Stimulated activated CD4-positive, alpha-beta T cell treated with anti-CD3 and anti-CD28 coated beads, Interleukin-4, amount 100 ng/mL, for 48 hours (primary cell): ENCODE measurements around the gene NDUFS7.

Source experiments
- DNase-seq, 2 donors: peaks; one replicate each; pipeline ENCODE4 v3.0.0-alpha.2; 2020; ENCODE audit warnings: low read depth in 2 of 2

The NDUFS7 gene

DNA sequence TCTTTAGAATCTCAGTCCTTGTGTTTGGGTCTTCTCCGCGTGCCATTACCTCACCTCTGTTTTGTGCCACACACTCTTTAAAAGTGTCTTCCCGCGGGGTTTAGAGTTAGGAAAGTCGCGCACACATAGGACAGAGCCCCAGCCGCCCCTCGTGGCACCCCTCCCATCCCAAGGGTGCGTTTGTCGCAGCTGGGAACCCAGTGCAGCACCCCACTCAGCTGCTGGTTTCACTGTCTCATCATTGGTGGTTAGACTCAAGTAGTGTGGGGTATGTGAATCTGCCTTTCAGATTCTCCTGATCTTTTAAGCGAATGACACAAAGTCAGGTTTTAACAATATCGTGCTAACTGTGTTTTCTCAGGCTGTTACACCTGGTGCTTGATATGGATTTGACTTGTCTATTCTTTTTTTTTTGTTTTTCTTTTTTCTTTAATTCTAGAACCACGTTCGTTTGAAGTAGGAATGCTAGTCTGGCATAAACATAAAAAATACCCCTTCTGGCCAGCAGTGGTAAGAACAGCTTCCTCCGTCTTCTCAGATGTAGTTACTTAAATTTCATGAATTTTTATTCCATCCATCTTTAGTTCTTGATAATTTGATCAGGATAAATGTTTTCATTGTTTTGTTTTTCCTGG is 19.5 kb upstream of the NDUFS7 start:
- DNase-seq = no peak

DNA sequence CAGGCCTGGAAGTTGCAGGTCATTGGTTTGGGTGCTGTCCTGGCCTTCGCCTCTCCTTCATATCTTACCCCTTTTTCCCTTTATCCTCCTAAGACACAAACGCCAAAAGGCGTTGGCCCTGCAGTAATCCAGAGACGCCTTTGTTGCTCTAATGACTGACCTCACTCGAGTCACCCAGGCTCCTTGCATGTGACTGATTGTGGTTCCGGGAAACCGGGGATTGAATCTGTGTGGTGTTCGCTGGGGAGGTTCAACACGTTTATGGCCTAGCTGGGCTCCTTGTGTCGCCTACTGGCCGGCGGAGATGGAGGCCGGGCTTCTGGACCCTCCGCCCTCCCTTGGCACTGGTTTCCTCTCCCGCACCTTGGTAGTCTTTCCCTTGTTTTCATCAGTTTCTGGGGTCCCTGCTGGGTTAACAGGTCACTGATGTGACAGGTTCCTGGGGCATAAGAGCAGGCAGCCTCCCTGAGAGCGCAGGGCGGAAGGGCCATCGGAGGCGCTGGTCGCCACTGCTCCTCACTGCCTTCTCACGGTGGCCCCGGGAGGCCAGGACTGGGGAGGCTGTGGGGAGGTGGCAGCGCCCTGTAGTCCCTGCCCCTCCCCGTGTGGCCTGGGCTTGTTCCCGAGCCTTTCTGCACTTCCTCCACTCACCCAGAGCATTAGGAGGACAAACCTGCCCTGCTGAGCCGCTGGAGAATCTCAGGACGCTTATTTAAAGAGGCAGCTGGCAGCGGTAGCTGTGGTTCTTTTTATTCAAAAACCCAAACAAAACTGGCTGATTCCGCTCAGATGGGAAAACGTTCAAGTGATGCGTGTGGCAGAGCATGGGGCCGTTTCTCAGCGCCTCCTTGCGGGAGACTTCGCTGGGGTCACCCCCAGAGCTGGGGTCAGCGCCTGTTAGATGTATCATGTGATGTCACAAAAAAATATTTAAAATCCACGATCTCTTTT is 18.1 kb upstream of the NDUFS7 start:
- no peak for DNase-seq

DNA sequence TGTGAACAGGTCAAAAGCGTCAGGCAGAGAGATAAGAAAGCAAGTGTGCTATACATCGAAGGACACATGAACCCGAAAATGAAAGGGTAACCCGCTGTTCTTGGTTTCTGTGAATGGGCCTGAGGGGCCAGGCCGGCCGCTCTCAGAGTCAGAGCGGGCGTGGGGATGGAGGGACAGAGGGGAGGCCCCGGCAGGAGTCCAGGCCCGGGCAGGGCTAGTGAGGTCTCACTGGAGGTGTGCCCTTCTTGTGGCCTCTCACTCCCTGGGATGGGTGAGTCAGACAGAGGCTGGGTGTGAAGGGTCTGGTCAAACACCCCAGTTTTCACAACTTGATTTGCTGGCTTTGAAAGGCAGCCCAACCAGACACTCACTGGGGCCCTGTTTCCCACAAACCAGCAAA is 17.4 kb upstream of the NDUFS7 start:
- no peak for DNase-seq

DNA sequence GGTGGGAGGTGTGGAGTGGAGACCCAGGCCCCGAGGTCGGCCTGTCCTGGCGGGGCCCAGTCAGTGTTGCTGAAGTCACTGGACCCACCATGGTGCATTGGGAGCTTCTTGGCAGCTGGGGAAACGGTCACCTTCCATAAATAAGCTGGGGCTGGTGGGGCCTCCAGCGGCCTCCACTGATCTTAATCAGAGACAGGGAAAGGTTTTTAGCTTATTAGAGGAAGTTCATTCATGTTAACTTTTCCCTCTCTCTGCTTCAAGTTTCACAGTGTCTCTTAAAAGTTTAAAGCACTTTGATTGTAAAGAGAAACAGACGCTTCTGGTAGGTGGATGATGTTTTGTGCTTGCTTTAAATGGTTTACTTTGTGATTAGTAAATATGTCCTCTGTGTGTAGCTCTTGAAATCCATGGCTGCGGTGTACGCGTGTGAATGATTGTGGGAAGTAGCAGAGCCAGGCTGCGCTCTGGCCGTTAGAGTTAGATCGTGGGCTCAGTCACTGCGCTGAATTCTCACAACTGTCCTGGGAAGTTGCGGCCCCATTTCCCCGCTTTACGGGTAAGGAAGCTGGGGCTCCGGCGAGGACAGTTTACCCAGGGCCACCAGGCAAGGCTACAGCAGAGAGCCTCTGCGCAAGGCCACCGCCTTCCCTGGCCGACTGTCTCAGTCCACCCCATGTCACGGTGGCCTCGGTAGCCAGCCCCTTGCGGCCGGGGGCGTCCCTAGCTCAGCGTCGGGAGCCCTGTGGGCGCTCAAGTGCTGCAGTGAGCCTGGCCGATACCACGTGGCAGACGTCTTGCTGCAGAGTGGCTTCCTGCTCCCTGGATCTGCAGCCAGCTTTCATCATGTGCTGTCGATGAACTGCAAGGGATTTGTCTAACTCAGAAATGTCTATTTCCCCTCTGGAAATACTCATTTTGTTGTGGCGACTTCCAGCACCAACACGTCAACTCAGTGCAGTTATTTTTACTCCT is 16.5 kb upstream of the NDUFS7 start:
- no peak for DNase-seq

DNA sequence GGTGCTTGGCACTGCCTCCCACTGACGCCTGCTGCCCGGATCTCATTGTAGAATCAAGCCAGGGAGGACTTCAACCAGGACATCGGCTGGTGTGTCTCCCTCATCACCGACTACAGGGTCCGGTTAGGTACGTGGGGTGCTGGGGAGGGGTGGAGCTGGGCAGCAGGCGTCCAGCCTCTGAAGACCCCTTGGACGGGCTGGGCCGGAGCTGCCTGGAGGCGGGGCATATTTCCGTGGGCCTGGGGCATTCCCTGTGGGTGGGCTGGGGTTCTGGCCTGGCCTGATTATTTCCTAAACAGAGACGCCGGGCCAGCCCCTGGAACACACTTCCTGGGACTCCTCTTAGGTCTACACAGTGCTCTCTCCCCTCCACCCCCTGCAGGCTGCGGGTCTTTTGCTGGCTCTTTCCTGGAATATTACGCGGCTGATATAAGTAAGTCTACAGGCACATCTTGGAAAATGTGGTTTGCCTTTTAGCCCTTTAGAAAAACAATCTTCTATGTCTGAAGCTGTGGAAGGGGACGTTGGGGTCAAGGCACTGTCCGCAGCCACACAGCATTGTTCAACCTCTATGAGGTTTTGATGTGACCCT is 14.4 kb upstream of the NDUFS7 start:
- DNase-seq = no peak

DNA sequence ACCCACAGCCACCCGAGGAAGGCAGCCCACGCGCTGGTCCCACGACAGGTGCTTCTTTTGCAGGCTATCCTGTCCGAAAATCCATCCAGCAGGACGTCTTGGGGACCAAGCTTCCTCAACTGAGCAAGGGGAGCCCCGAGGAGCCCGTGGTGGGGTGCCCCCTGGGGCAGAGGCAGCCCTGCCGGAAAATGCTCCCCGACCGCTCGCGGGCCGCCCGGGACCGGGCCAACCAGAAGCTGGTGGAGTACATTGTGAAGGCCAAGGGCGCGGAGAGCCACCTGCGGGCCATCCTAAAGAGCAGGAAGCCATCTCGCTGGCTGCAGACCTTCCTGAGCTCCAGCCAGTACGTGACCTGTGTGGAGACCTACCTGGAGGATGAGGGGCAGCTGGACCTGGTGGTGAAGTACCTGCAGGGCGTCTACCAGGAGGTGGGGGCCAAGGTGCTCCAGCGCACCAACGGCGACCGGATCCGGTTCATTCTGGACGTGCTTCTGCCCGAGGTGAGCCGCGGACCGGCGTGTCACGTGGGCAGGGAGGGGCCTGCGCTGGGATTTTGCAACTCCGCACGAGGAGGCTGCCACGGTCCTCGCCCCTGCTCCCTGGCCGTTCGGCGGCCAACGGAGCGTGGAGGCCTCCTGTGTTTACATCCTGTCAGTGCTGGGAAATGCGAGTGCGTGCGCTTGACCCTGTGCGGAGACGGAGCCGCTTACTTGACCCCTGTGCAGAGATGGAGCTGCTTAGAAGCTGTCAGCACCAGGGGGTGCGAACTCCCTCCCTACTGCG is 12.9 kb upstream of the NDUFS7 start:
- no peak for DNase-seq

DNA sequence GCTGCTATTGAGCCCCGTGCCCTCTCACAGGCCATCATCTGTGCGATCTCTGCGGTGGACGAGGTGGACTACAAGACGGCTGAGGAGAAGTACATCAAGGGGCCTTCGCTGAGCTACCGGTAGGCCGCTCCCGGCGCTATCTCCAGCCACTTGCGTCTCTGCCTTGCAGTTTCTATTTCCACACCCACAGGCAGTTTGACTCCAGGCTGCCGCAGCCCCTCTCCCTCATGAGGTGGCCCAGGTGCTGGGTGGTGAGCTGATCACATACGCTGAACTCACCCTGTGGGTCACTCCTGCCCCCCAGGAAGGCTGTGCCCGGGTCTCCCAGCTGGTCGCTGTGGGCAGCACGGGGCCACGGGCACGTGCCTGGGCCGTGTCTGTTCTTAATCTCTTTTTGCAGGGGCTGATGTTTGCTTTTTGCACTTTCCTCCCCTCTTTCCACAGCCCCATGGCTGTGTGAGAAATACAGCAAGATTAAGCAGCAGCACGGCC is 10.6 kb upstream of the NDUFS7 start:
- DNase-seq = no peak

DNA sequence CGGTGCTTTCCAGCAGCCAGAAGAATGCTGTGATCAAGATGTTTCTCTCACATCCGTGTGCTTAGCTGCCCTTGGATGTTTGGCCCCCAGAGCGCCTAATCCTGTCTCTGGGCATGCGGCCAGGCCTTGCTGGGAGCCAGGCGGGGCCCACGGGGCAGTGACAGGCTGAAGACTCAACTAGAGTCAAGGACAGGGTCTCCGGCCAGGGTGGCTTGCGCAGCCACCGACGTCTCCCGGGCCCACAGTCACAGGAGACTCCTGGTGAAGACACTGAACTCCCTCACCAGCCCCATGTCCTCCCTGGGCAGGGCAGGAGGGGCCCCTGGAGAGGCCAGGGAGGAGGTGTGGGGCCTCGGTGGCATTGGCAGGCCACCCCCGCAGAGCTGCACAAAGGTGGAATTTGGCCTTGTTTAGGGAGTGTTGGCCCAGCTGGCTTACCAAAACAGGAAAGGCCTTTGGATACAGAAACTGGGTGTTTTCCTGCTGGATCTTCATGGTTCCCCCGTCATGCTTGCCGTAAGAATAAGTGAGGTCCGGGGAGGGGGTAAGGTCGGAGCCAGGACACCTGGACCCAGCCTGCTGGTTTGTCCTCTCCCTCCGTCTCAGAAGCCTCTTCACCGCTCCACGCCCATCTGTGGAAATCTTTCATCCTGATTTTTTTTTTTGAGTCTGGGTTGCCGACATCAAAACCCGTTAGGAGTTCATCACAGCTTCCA is 10.0 kb upstream of the NDUFS7 start:
- DNase-seq = no peak

DNA sequence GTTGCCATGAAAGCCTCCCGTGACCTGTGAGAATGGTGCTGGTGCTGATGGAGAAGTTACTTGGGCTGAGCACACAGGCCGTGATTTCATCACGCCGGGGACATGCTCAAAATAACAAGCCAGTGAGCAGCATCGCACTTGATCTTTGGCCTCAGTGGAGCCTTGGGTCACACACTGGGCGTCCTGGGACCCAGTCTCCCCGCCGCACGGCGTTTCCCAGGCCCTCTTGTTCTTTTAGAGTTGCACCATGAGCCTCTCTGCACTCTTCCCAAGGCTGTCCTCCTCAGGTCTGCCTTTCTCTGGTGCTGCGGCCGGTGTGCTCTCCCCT is 9.5 kb upstream of the NDUFS7 start:
- DNase-seq = no peak

DNA sequence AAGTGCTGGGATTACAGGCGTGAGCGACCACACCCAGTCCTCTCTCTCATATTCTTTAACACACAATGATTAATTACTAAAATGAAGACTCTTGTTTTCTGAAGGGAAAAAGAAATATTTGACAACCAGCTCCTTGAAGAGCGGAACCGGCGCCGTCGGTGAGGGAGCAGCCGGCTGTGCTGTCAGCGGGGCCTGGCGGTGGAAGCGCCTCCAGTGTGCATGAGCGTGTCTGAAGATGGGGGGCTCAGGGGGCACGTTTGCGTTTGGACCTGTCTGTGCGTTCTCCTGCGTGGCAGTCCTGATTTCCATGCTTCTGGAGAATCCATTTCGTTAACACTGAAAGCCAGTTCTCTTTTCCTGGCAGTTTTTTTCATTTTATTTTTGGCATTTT is 7.3 kb upstream of the NDUFS7 start:
- DNase-seq = no peak

DNA sequence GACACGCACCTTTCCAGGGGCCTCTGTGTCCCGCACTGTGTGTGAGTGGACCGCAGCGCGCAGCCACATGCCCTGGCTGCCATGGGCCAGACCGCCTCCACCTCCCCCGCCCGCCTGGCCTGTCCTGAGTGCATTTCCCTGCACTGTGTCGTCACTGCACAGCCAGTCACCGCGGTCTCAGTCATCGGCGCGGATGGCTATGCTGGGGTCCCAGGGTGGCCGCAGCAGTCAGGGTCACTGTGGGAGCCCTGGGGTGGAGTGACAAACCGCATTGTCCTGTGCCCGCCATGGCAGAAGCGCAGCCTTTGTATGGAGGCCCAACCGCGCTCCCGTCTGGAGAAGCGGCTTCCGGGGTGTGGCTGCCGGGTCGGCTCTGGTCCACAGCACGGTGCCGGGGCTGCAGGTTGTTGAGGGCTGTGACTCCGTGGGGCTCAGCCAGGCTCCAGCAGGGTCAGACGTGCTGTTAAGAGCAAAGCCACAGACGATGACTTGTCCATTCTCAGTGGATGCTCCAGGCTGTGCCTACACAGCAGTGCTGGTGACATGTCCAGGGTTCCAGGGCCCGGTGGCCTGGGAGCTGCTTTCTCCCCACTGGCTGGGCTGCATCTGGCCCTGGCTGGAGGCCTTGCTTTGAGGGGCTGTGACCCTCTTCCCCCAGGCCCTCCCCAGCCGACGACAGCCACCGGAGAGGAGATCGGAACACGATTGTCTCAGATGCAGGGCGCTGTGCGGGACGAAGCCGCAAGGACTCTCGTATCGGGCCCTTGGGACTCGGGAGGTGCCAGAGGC is 6.3 kb upstream of the NDUFS7 start:
- no peak for DNase-seq

DNA sequence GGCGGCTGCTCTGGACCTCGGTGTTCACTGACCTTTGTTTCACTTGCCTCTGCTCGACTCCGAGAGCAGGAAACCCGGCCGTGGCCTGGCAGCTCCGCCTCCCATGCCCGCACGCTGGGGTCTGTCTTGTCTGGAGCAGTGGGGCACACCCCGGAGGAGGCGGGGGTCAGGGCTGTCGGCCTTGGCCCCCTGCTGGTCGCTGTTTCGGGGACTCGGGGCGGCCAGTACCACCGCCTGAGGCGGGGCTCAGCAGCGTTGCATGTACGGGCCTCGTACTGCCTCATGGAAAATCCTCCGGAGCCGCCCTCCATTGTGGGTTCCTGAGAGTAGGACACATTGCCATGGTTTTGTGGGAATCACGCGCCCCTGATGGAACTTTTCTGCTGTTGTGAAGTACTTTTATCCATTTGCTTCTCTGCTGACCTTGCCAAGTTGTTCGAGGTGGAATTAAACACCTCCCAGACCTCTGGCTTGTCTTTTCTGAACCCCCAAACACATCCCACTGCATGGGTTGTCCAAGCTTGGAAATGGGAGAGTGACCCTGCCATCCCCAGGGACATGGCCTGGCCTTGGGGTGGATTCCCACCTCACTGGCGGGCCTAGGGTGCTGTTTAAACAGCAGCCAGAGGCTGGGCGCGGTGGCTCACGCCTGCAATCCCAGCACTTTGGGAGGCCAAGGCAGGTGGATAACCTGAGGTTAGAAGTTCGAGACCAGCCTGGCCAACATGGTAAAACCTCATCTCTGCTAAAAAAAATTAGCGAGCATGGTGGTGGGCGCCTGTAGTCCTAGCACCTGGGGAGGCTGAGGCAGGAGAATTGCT is 5.5 kb upstream of the NDUFS7 start:
- DNase-seq = no peak

DNA sequence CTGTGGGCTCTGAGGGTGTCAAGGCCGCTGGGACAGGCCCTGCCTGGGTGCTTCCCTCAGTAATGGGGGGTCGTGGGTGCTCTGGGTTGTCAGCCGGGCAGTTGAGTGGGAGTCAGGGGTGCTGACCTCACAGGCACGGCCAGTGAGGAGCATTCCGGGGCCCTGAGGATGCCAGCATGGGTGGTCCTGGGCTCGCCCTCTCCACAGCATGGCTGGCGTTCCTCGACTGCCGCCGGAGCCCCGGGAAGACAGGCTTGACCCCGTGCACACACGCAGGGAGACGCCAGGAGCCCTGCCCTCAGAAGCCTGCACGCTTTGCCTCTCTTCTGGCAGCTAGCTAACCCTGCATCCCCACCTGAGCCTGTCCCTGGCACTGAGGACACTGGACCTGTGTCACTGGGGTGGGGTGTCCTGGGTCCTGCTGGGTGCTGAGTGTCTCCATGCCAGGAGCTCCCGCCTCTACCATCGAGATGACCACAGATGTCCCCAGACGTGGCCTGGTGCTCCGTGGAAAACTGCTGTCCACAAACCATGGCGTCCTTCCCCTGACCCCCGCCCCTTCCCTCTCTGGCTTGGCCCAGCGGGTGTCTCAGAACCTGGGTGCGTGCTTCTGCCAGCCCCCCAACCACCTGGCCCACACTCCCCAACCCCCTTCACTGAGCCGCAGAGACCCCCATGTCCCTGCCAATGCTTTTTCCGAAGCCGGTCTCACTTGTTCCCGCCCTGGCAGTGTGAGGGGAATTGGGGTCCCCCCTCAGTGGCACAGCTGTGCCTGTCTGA is 4.4 kb upstream of the NDUFS7 start:
- no peak for DNase-seq

DNA sequence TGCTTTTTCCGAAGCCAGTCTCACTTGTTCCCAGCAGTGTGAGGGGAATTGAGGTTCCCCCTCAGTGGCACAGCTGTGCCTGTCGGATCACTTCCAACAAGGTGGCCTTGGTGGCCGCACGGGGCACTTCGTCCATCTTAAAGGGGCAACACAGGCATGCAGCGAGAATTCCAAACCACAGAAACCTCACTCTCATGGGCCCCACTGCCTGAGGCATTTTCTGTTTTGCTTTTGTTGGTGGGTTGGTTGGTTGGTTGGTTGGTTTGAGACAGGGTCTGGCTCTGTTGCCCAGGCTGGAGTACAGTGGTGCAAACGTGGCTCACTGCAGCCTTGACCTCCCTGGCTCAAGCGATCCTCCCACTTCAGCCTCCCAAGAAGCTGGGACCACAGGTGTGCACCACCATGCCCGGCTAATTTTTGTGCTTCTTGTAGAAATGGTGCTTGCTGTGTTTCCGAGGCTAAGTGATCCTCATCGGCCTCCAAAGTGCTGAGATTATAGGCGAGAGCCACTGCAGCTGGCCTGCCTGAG is 3.7 kb upstream of the NDUFS7 start:
- no peak for DNase-seq

DNA sequence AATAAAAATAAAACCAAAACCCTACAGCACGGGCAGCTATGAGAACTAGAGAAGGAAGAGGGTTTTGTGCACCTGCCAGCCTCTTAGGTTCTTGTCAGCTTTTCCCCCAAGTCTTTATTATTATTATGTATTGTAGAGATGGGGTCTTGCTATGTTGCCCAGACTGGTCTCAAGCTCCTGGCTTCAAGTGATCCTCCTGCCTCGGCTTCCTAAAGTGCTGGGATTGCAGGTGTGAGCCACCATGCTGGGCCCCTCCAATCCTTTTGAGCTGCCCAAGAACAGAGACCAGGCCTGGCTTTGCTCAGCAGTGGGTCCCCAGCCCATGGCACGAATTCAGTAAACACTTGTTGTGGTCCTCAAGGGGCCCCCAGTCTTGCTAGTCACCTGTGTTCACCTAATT is 1.5 kb upstream of the NDUFS7 start:
- DNase-seq = no peak

DNA sequence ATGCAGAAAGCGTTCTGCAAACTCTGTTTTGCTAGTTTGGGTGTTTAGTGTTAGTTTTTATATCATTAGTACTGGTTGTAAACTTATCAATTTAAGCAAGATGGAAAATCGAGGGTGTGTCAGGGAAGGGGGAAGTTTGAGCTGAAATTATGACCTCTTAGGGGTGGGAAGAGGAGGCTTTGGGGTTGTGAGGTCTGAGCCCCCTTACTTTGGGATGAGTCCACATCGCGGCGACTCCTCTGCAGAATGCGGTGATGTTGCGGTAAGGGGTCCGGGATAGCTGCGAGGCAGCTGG is 743 bp upstream of the NDUFS7 start:
- no peak for DNase-seq

DNA sequence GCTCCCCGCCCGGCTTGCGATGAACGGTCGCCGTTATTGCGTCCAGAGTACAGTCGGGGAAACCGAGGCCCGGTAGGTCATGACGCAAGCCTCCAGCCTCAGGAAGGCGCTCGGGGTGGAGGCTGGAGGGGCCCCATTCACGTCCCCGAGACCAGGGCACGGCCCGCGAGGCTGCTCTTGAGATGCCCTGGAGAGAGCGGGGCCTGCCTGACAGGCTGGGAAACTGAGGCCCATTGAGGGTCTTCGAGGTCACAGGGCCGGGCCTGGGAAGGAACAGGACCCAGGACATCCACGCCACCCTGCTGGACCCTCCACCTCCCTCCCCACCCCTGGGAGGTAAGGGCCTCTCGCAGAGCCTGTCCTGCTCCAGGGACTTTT is 367 bp downstream of the NDUFS7 start:
- DNase-seq = no peak
